Measurements from ENCODE around the gene ZNF292. TPM values are rescaled to one million over a fixed set of nuclear protein-coding genes. Genes with fewer than 3 reads are reported as not detected.
A peak's percentile ranks its signal among the peaks of the same experiment; 100 is the strongest.

Gene ZNF292
- total and polyA plus RNA-seq, 10 of the 15 experiments (the other 5 are each of a cell fraction or from before 2014, with no cell fraction given): 11.1 to 57.6 (median 30.6) TPM

DNA sequence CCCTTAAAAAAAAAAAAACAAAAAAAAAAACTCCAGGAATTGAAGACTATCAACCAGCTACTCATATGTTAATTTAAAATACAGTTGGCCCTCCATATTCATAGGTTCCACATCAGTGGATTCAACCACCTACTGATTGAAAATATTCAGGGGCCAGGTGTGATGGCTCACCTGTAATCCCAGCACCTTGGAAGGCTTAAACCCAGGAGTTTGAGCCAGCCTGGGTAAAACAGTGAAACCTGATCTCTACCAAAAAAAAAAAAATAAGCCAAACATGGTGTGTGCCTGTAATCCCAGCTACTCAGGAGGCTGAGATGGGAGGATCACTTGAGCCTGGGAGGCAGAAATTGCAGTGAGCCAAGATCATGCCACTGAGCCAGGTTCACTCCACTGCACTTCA lies 94.7 kb downstream of the ZNF292 start (continued):
- TF ChIP-seq SIN3A (IDR thresholded peaks at IDR 0.05; ENCODE audit: low read depth, low read length): no peak
- TF ChIP-seq TARDBP (IDR thresholded peaks at IDR 0.05; ENCODE audit: borderline replicate concordance): no peak
- TF ChIP-seq NFYB (IDR thresholded peaks at IDR 0.05; ENCODE audit: insufficient read depth, low read depth, low read length): no peak
- TF ChIP-seq IKZF1 (conservative IDR thresholded peaks at IDR 0.05): no peak
- TF ChIP-seq ESRRA (IDR thresholded peaks at IDR 0.05; ENCODE audit: low read length): no peak

DNA sequence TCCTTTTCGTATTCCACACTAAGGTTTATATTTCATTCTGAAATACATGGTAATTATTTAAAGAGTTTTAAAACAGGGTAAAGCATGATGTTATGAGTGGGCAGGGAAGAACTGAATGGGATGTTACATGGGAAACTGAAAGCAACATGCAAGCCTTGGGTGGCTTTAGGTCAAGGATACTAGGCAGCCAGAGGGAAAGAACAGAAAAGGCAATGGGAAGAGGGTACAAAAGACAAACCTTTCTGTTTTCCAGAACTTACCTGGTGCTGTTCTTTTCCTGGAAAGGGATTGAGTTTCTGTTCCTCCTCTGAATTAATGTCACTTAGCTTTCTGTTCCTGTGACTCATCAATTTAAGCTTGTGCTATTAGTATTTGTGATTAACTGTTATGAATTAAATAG lies 95.9 kb downstream of the ZNF292 start:
- ATAC-seq: peak; percentile 66
- no peak for FAIRE-seq
- peak; percentile 31; the same call in 1 of the 2 replicates for TF ChIP-seq SPI1 (IDR thresholded peaks at IDR 0.05; ENCODE audit: borderline replicate concordance, insufficient read depth, low read depth, low read length)
- TF ChIP-seq, protein P1, sequence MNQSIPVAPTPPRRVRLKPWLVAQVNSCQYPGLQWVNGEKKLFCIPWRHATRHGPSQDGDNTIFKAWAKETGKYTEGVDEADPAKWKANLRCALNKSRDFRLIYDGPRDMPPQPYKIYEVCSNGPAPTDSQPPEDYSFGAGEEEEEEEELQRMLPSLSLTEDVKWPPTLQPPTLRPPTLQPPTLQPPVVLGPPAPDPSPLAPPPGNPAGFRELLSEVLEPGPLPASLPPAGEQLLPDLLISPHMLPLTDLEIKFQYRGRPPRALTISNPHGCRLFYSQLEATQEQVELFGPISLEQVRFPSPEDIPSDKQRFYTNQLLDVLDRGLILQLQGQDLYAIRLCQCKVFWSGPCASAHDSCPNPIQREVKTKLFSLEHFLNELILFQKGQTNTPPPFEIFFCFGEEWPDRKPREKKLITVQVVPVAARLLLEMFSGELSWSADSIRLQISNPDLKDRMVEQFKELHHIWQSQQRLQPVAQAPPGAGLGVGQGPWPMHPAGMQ (IDR thresholded peaks at IDR 0.05; ENCODE audit: borderline replicate concordance): no peak
- TF ChIP-seq TARDBP (IDR thresholded peaks at IDR 0.05; ENCODE audit: borderline replicate concordance): no peak
- TF ChIP-seq RAD21 (IDR thresholded peaks at IDR 0.05; ENCODE audit: insufficient read depth, low read depth, low read length): no peak
- TF ChIP-seq SMARCA5 (IDR thresholded peaks at IDR 0.05): no peak
- no peak for TF ChIP-seq KAT2A (conservative IDR thresholded peaks at IDR 0.05; ENCODE audit: control insufficient read depth, low read depth, low read length)
- TF ChIP-seq RAD51 (IDR thresholded peaks at IDR 0.05): no peak
- peak; percentile 55 for TF ChIP-seq EED (IDR thresholded peaks at IDR 0.05; ENCODE audit: low read depth)
- no peak for TF ChIP-seq BHLHE40 (IDR thresholded peaks at IDR 0.05; ENCODE audit: borderline replicate concordance in 1 of 2, low read depth in 2 of 2, low read length in 1 of 2)
- TF ChIP-seq SMAD5 (IDR thresholded peaks at IDR 0.05; ENCODE audit: low read depth): no peak
- TF ChIP-seq SMAD1 (IDR thresholded peaks at IDR 0.05; ENCODE audit: low read depth, partially characterized antibody): no peak
- no peak for TF ChIP-seq CBX3 (IDR thresholded peaks at IDR 0.05; ENCODE audit: borderline replicate concordance, low read depth)
- TF ChIP-seq DPF2 (IDR thresholded peaks at IDR 0.05): no peak
- TF ChIP-seq RCOR1 (conservative IDR thresholded peaks at IDR 0.05; ENCODE audit: low read depth, low read length): no peak
- TF ChIP-seq MXI1 (IDR thresholded peaks at IDR 0.05; ENCODE audit: low read depth, low read length): no peak
- no peak for TF ChIP-seq ZNF622 (IDR thresholded peaks at IDR 0.05)
- TF ChIP-seq, protein P2, sequence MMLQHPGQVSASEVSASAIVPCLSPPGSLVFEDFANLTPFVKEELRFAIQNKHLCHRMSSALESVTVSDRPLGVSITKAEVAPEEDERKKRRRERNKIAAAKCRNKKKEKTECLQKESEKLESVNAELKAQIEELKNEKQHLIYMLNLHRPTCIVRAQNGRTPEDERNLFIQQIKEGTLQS (IDR thresholded peaks at IDR 0.05; ENCODE audit: borderline replicate concordance, extremely low read depth, low read depth, low read length): no peak
- TF ChIP-seq TCF7 (IDR thresholded peaks at IDR 0.05; ENCODE audit: borderline replicate concordance): no peak
- TF ChIP-seq, protein P3, sequence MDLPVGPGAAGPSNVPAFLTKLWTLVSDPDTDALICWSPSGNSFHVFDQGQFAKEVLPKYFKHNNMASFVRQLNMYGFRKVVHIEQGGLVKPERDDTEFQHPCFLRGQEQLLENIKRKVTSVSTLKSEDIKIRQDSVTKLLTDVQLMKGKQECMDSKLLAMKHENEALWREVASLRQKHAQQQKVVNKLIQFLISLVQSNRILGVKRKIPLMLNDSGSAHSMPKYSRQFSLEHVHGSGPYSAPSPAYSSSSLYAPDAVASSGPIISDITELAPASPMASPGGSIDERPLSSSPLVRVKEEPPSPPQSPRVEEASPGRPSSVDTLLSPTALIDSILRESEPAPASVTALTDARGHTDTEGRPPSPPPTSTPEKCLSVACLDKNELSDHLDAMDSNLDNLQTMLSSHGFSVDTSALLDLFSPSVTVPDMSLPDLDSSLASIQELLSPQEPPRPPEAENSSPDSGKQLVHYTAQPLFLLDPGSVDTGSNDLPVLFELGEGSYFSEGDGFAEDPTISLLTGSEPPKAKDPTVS (IDR thresholded peaks at IDR 0.05; ENCODE audit: low read depth, low read length): no peak

More for the DNA sequence above, 95.9 kb downstream of the ZNF292 start:
- DNase-seq (ENCODE audit: low read depth, low spot score): no peak
- H3K79me2 ChIP-seq (ENCODE audit: control insufficient read depth, insufficient read depth, low read length): no peaks in the 10 kb centered on the region; the same call in 1 of the 2 replicates
- H3K9ac ChIP-seq (ENCODE audit: control insufficient read depth, insufficient read depth, low read length): no peak overlapping the region
- ChIA-PET CTCF (interaction anchor here (0.6 to 1.5 kb wide), 4 partner anchors 16 to 927 kb away, joined by 3 read pairs; no protein-coding TSS in a partner anchor), POLR2A (interaction anchor here (0.7 to 1.1 kb wide), 3 partner anchors 10 to 57 kb away, joined by 3 read pairs; no protein-coding TSS in a partner anchor), SMC1A (ENCODE audit: uncharacterized antibody, unreplicated experiment) (interaction anchor here (1.1 to 1.4 kb wide), 3 partner anchors 97 to 1620 kb away, joined by 3 read pairs; no protein-coding TSS in a partner anchor), RAD21 (ENCODE audit: unreplicated experiment) (no interaction called here)
- no peak overlapping the region for H2AFZ ChIP-seq (ENCODE audit: control insufficient read depth, low read depth, low read length)
- 33% methylated on average over 1 of the region's 1 CpG for whole genome bisulfite sequencing (ENCODE audit: insufficient coverage, insufficient replicate concordance, low lambda C conversion rate, missing lambda C conversion rate)
- no peaks in the 10 kb centered on the region for H3K9me3 ChIP-seq (replicated peaks; ENCODE audit: control insufficient read depth, insufficient read depth, low read length)
- H3K4me2 ChIP-seq (ENCODE audit: control insufficient read depth, insufficient read depth): no peak overlapping the region
- no TSS peak for BruUV-seq (replicated peaks)
- H3K4me3 ChIP-seq: no peak overlapping the region
- H3K4me1 ChIP-seq (ENCODE audit: control insufficient read depth, insufficient read depth, low read length): peaks cover 3% of the 10 kb centered on the region; the same call in 1 of the 2 replicates
- H3K27ac ChIP-seq (ENCODE audit: control insufficient read depth, insufficient read depth): peak overlapping the region; percentile 0; the same call in 1 of the 2 replicates
- in situ Hi-C loops (cut with MboI) (no loop called here), intact Hi-C loops (cut with micrococcal nuclease; ENCODE audit: unreplicated experiment) (no loop called here)
- H3K27me3 ChIP-seq (replicated peaks in 1 of 2; ENCODE audit: control insufficient read depth in 2 of 2, insufficient read depth in 2 of 2, low read length in 1 of 2): no peaks in the 10 kb centered on the region
- no peaks in the 10 kb centered on the region for H4K20me1 ChIP-seq (ENCODE audit: control insufficient read depth, insufficient read depth)
- H3K36me3 ChIP-seq (ENCODE audit: control insufficient read depth in 2 of 2, insufficient read depth in 2 of 2, low read length in 1 of 2): peaks cover 6 to 18% of the 10 kb centered on the region in 2 experiments
